HG03139 (cell line): Measurements from ENCODE around the gene ZNF669.

Experiments
- ATAC-seq: cut with Tn5 transposase; IDR thresholded peaks from one replicate; pipeline ENCODE4 v1.9.1; 2021; ENCODE audit not compliant: unreplicated experiment

ZNF669 gene

DNA sequence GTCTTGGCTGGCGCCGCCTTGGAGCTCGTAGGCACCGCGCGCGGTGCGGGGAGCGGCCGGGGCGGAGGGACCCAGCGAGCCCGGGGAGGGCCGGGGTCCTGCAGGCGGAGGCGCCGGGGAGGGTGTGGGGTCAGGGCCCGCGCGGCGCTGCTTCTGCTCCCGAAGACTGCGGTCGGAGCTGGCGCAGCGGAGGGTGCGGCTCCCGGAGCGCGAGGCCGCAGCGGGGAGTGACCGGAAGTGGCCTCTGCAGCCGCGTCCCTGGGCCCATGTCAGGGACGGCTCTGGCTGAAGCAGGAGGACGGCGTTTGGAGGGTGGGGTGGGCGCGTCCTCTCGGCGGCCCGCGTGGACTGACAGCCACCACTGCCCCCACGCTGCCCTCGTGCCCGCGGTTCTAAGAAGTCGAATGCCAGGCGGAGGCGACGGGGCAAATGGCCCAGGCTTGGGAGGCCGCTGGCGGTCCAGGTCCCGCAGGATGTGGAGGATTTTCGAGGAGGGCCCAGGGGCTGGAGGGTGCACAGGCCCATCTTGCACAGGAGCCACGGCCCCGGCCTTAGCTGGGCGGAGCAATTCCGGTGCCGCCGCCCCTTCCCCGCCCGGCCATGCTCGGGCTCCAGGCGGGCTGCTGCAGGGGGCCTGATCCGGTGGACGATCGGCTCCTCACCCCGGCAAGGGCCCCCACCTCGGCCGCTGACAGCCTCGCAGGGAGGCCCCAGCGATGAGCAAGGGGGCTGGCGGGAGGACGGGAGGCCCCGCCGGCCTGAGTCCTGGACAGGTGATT is 7.7 kb upstream of the ZNF669 start:
- ATAC-seq = no peak

DNA sequence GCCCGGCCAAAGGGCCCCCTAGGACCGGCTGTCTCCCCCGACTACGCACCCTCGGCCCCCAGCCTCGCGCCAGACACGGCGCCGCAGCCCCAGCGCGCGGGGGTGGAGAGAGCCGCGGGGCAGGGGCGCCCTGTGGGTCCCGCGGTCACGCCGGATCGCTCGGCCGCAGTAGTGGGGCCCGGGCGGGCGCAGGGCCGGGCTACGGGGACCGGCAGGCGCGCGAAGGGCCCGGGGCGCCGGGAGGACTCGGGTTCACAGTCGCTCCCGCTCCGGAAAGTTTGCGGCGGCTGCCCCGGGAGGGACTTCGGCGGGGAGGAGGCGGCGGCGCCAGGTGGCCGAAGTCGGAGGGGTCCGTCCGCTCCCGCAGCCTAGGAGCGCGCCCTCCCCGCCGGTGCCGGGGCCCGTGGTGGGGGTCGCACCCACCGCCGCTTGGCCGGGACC is 7.1 kb upstream of the ZNF669 start:
- no peak for ATAC-seq

DNA sequence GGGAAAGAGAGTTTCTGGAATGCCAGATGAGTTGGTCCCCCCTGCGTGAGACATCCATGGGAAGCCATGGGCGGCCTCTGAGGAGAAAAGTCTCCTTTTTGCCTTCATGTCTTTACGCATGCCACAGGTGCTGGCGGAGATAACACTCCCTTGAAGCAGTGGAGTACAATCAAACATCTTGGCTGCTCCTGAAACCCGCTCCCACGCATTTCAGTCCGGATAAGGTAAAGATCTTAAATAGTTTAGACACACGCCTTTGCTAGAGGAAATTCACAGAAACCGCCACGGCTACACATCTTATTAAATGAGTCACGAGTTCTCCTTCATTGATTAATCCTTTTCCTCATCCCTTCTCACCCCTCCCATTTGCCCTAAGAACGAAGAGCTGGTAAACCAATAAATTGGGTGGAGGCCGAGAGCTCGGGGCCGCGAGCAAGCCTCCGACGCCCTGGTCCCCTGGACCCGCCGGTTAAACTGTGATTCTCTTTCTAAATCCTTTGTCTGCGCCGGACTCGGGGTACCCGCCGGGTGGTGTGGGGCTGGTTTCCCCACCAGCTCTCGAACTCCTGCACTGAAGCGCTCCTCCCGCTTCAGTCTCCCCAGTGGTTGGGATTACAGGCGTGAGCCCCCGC is 6.6 kb upstream of the ZNF669 start:
- ATAC-seq = no peak

DNA sequence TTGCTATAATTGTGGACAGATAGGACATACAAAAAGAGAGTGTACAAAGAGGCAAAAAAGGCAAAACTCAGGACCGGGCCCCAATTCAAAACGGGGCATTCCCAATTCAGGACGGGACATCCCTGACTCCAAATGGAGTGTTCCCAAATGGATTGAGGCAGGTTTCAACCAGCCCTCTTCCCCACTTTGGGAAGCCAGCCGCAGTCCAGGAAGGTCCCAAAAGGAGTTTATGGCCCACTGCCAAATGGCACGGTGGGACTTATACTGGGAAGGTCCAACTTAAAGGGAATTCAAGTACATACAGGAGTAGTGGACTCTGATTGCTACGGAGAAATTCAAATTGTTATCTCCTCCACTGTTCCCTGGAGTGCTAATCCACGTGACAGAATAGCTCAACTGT is 3.5 kb upstream of the ZNF669 start:
- no peak for ATAC-seq

DNA sequence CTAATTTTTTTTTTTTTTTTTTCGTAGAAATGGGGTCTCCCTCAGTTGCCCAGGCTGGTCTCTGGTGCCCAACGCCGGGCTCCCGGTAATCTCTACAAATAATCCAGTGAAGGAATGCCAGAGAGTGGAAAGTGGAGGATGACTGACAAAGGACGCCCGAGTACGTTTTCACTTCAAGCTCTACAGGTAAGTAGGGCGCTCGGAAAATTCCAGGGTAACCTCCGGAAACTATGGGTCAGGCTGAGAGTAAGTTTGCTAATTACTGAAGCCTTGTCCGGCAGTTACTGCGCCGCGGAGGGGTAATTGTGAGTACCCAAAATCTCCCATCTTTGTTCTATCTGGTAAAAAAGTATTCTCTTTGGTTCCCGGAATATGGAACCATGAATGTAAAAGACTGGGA is 1.8 kb upstream of the ZNF669 start:
- ATAC-seq = no peak

DNA sequence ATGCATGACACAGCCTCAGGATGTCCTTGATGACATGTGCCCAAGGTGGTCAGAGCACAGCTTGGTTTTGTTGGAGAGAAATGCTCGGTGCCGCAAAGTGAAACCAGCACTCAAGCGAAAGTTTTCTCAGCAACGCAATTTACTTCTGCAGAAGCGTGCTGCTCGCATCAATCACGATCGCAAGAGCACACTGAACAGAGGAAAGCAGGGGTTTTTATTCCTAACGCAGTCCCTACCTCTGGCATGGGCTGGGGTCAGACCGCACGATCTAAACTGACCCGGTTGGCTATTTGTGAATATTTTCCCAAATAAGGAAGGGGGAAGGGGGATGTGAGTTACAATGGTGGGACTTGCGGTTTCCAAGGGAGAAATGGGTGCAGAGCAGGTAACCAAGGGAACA is 809 bp upstream of the ZNF669 start:
- no peak for ATAC-seq

DNA sequence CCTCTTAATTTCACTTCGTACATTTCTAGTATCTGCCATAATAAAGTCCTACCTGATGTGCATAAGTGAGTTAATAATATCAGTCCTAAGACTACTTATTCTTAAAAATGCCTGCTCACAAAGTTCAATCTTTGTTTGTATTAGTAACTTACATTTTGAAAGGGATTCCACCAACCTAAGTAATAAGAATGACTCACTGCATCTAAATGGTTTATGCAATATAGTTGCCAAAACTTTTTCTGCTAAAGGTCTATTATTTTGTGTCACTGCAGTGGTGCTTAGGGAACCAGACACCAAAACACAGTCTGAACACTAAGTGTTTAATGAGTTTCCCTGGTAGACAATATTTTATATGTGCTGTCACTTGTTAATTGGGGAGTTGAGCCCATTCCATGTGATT is 1.8 kb downstream of the ZNF669 start:
- no peak for ATAC-seq

DNA sequence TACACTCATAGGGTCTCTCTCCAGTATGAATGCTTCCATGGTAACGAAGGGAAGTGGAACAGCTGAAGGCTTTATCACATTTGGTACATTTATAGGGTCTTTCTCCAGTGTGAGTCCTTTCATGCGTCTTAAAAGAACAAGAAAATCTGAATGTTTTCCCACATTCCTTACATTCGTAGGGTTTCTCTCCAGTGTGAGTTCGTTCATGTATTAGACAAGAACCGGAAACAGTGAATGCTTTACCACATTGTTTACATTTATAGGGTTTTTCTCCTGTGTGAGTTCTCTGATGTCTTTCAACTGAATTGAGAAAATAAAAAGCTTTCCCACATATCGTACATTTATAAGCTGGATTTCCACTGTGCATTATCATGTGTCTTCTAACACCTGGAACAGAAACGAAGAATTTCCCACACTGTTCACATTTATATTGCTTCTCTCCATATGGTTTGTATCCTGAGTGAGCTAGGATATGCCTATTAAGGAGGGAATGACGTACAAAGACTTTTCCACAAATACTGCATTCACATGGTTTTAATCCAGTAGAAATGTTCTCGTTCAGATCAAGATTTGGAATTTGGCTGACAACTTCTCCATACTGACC is 3.4 kb downstream of the ZNF669 start:
- ATAC-seq = no peak

DNA sequence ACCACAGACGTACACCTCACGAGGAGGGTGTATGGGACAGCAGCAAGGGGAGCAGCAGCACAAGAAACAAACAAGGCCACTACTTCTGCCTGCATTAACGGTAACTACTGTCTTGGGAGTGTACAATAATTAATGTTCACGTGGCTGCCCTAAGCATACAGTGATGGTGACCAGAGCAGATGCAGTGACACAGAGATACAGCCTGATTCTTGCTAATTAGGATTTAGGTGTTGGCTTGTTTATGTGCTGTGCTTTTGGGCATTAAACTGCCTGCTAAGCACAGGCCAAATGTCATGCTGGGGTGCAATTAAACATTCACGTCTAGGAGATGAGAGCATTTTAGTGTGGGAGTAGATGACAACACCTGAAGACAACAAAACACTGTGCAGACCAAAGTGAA is 7.2 kb downstream of the ZNF669 start:
- no peak for ATAC-seq

DNA sequence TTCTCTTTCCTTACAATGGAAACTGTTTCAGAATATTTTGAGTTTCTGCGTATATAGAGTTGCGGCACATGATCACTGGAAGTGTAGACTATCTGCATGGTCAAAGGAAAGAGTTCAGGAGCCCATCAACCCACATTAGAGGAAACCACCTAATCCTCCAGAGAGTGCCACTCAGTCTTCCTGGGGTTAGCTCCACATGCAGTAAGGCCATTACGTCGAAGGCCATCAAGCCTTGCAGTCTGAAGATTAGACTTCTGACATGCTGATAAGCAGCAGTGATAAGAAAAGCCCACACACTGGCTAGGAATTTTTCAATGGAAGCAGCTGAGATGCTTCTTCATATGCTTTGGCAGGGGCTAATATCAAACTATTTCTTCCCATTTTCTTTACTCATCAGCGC is 7.6 kb downstream of the ZNF669 start:
- ATAC-seq = no peak

DNA sequence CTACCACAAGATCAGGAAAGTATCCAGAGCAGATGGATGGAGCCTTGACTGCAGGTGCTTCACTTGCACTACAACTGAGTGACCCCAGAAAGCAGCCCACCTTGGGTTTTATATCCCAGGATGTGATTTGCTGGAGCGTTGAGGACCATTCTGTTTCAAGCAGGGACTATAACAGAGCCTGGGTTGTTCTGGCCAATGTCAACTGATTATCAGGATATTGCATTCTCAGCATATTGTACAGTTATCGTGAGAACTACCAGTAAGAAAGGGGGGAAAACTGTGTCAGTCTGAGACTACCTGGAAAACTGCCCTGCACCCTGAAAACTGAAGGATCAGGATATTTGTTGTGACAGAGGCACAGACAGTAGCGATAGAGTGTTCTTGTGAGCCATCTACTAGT is 8.0 kb downstream of the ZNF669 start:
- ATAC-seq = no peak

DNA sequence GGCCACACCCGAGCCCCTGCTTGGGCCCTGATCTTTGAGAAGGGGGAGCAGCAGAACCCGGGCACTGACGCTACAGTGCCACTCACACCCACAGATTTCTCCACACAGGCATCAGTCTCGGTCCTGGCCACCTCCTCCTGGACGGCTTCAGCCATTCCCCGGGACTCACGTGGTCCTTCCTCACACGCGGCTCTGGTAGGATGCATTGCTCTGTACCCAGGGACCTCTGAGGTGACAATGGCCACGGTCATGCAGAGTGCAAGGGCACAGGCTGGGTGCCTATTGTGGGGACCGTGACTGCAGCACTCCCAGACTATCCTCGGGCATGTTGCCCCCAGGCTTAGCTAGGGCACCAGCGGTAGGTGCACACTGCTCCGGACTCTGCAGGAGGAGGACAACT is 13.7 kb downstream of the ZNF669 start:
- no peak for ATAC-seq

DNA sequence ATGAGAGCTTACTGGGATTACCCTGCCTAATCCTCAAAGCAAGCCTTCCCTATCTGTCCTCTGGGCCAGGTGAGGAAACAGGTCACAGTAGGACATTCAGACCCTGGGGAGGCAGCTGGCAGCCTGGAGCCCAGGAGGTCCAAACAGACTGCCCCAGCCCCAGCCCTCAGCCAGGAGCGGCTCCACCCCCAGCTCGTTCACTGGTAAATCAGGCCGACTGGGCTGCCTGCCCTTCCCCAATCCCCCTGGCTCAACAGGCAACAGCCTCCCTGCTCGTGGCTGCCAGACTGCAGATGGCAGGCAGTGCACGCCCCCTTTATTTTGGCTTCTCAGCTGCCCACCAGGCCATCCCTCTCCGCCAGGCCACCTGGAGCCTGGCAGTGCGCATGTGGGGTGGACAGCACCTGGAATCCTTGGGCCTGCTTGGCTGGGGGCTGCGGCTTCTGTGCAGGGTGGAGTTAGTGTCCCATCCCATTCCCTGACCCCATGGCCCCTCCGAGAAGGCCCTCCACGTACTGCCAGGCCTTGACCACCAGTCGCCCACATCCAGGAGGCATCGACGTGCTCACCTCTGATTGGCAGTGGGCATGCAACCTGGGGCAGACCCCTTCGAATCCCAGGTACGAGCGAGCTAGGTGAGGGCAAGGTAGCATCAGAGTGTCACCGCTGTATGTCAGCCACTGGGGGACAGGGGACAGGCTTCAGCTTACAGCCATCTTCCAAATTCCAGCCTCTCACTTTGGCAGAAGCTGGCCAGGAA is 14.4 kb downstream of the ZNF669 start:
- ATAC-seq = no peak

DNA sequence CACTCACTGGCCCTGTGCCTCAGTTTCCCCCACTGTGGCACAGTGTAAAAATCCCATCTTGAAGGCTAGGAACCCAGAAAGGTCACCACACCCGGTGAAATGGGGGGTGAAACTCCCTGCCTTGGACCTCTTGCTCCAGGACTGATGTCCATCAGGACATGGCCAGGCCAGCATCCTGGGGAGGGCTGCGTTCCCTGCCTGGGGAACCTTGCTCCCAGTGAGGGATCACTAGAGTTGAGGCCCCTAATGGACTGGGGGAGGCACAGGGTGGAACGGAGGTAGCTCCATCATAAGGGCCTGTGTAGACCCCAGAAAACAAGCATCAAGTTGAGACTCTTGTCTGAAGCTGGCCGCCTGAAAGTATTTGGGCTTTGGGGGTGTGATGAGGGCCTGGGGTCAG is 15.2 kb downstream of the ZNF669 start:
- ATAC-seq = no peak

DNA sequence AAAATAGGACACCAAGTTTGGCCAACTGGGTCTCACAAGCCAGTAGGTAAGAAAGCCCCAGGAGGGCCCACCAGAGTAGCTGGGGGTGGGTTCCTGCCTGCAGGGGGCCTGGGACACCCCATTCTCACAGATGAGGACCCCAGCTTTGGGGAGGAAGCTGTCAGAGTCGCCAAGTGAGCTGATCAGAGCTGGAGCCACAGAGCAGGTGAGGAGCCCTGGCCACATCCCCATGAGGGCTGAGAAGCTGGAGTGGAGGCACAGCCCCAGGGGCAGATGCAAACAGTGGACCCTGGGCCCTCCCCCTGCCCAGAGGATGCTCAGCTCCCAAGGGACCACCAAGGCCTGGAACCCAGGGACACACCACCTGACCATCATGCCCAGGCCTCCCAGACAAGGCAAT is 16.9 kb downstream of the ZNF669 start:
- no peak for ATAC-seq

DNA sequence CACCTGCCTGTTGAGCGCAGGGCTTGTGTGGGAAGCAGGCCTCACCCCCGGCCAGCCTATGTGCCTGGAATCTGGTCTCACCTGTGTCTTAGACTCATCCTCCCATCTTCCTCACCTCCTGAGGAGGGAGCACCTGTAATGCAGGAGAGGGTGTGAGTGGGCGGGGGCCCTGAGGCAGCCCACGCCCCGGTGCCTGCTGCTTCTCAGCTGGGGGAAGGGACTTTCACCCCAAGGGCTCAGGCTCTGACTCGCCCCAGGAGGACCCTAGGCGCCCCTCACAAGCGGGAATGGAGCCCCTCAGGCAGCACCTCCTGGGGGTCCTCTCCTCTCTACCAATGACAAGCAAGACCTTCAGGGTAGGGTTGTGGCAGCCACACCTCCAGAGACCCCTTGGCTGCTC is 18.8 kb downstream of the ZNF669 start:
- ATAC-seq = no peak

DNA sequence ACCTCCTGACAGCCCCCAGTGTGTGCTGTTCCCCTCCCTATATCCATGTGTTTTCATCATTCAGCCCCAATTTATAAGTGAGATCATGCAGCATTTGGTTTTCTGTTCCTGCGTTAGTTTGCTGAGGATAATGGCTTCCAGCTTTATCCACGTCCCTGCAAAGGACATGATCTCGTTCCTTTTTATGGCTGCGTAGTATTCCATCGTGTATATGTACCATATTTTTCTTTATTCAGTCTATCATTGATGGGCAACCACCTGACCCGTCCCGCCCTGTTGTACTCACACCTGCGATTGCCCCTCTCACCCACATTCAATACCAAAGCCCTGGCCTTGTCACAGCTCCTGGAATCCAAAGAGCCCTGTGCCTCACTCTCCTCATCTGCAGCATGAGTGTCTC is 19.4 kb downstream of the ZNF669 start:
- ATAC-seq = no peak

DNA sequence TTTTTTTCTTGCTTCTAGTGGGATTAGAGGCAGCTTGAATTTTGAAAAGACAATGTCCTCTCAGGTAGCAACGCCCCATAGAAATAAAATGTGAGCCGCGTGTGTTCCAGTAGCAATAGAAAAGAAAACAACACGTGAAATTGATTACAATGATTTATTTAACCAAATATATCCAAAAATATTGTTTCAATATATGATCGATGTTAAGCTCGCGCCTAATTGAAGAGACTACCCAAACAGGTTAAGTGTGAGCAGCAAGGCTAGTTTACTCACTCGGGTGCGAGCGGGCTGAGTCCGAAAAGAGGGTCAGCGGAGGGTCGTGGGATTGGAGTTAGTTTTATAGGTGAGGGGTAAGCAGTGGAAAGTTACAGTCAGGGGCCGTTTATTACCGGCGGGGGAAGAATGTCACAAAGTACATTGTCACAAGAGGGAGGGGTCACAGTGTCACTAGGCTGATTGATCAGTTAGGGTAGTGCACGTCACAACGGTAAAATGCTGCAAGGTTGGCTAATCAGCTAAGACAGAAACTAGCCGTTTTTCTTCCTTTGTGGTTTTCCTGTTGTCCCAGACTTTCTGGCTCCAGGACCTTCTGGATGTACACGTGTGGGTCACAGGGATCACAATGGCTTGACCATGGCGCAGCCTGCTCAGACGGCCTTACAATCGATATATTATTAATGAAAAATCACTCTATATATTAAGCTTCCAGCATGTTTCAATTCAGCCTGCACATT is 24.8 kb downstream of the ZNF669 start:
- no peak for ATAC-seq

DNA sequence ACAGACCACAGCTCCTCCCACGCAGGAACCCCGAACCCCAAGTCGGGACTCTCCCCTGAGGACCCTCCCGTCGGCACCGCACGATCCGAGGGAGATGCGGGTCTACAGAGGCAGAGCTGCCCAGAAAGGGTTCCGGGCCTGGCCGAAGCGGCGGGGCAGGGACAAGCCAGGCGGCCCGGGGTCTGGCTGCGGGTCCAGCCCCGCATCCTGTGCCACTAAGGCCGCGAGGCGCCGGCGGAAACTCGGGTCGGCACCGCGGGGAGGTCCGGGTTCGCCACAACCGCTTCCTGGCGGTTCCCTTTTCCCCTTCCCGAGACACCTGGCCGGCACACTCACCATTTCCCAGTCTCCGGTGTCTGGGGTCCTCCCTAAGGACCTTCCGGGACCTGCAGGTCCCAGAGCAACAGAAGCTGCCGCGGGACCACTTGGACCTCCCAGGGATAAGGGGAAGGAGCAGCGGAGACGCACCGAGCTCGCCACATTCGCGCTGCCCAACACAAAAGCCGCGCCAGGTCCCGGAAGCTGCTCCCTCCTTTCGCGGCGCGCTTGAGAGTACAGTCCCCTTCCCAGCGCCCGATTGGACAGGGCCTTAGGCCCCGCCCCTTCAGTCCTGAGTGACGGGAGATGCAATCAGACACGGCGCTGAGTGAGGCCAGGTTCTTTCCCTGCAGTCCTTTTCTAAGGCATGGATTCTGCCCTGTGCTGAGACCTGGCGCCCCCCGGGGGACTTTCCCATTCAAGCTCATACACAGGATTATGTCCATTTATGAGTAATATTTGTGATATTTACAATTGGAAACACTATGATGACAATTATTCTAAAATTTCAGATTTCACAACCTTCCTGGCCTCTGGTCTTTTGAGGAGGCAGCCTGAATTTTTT is 25.7 kb downstream of the ZNF669 start, which contains the start of gene ZNF670:
ZNF670 (minus strand) TSS at position 554 of the 883 bp plus-strand sequence; CDS start at position 339, 215 bp downstream.
- ATAC-seq = peak; percentile 99

DNA sequence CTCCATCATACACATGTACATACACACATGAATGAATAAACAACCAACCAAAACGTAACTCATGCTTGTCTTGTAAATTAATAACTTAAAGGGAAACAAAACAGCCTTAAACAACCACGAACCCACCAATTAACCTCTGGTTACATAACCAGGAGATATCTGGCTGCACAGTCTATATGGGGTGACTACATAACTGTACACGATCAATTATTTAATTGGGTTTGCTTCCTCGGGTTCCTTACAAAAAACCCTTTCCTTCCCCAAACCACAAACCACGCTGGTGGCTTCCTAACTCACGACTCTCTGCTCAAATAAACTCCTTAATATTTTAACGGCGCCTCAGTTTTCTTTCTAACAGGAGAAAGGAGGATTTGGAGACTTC is 26.3 kb downstream of the ZNF669 start:
- no peak for ATAC-seq
